IMR-90 (cell line): Measurements from ENCODE around the gene MBOAT1. TPM values are rescaled to one million over a fixed set of nuclear protein-coding genes. Genes with fewer than 3 reads are reported as not detected.
A peak's percentile ranks its signal among the peaks of the same experiment; 100 is the strongest.

ENCODE experiments used
- ATAC-seq: fragments of 200-7000 bp; cut with Tn5 transposase; 2 replicates; pipeline ENCODE4 v1.9.1; 2020; ENCODE audit warnings: low read depth, mild to moderate bottlenecking, moderate library complexity
- BruUV-seq: library from RNA; stranded (reverse); fragments of 400-500 nt; replicated peaks from 2 replicates; lab custom pipeline; 2021; lab: Mats Ljungman, UMichigan
- CTCF ChIA-PET: fragments of 300-600 bp; formaldehyde crosslinking; extraction: SDS; loops from one replicate; lab custom pipeline; 2021; ENCODE audit warnings: antibody characterized with exemption; lab: Yijun Ruan, JAX
- POLR2A ChIA-PET: fragments of 300-600 bp; sonication (Branson Sonifier 250); formaldehyde crosslinking; loops from one replicate; lab custom pipeline; 2022; ENCODE audit warnings: antibody characterized with exemption; ENCODE audit not compliant: unreplicated experiment; lab: Charles Lee
- DNase-seq: peaks from one replicate; pipeline ENCODE4 v3.0.0; 2013
- H2AFZ ChIP-seq: replicated peaks from 2 replicates; pipeline ENCODE3; 2013; ENCODE audit warnings: low read length, mild to moderate bottlenecking; ENCODE audit not compliant: poor library complexity
- H2AK5ac ChIP-seq: 2 replicates; pipeline ENCODE4 v1.6.1; 2013; ENCODE audit warnings: low read depth, low read length, inconsistent platforms
- H2AK9ac ChIP-seq: replicated peaks from 2 replicates; pipeline ENCODE3; 2013; ENCODE audit warnings: mild to moderate bottlenecking, low read depth, low read length, moderate library complexity; ENCODE audit not compliant: poor library complexity
- H2BK120ac ChIP-seq: 2 replicates; pipeline ENCODE4 v1.6.1; 2013; ENCODE audit warnings: low read depth, low read length, inconsistent platforms
- H2BK15ac ChIP-seq: 3 replicates; pipeline ENCODE4 v1.6.1; 2013; ENCODE audit warnings: low read depth, low read length, inconsistent platforms
- H2BK20ac ChIP-seq: 2 replicates; pipeline ENCODE4 v1.6.1; 2013; ENCODE audit warnings: low read depth, mild to moderate bottlenecking, inconsistent platforms, low read length, moderate library complexity
- H2BK5ac ChIP-seq: 2 replicates; pipeline ENCODE4 v1.6.1; 2013; ENCODE audit warnings: mild to moderate bottlenecking, low read depth, low read length, inconsistent platforms; ENCODE audit not compliant: poor library complexity, severe bottlenecking
- H3K14ac ChIP-seq: replicated peaks from 2 replicates; pipeline ENCODE4 v1.6.1; 2013; ENCODE audit warnings: low read depth, low read length, inconsistent platforms
- H3K18ac ChIP-seq: 2 replicates; pipeline ENCODE4 v1.6.1; 2013; ENCODE audit warnings: low read depth, low read length, control low read depth
- H3K23ac ChIP-seq: 2 replicates; pipeline ENCODE4 v1.6.1; 2013; ENCODE audit warnings: low read depth, low read length, inconsistent platforms
- H3K27ac ChIP-seq: 2 replicates; pipeline ENCODE4 v1.5.1; 2013; ENCODE audit warnings: mild to moderate bottlenecking, control low read depth, low read length; ENCODE audit not compliant: insufficient read depth
- H3K27me3 ChIP-seq: 2 replicates; pipeline ENCODE4 v1.6.1; 2013; ENCODE audit warnings: low read length; ENCODE audit not compliant: control insufficient read depth, insufficient read depth
- H3K36me3 ChIP-seq: 2 replicates; pipeline ENCODE4 v1.6.1; 2013; ENCODE audit warnings: low read length, mixed read lengths; ENCODE audit not compliant: control insufficient read depth, insufficient read depth
- H3K4ac ChIP-seq: 2 replicates; pipeline ENCODE4 v1.6.1; 2013; ENCODE audit warnings: low read depth, low read length, inconsistent platforms
- H3K4me1 ChIP-seq: 2 replicates; pipeline ENCODE4 v1.6.1; 2013; ENCODE audit warnings: low read length, mixed read lengths; ENCODE audit not compliant: control insufficient read depth, insufficient read depth
- H3K4me2 ChIP-seq: 2 replicates; pipeline ENCODE4 v1.6.1; 2013; ENCODE audit warnings: low read depth, mild to moderate bottlenecking, control low read depth, low read length, moderate library complexity
- H3K4me3 ChIP-seq: 2 replicates; pipeline ENCODE4 v1.5.1; 2013; ENCODE audit warnings: low read depth, mild to moderate bottlenecking, control low read depth, low read length, moderate library complexity; ENCODE audit not compliant: insufficient read depth
- H3K56ac ChIP-seq: 2 replicates; pipeline ENCODE4 v1.6.1; 2013; ENCODE audit warnings: low read length, inconsistent platforms; ENCODE audit not compliant: insufficient read depth; ENCODE audit errors: extremely low read depth
- H3K79me1 ChIP-seq, 2 experiments: 2 replicates each; pipeline ENCODE4 v1.6.1; 2013; ENCODE audit warnings: low read length in 2 of 2, inconsistent platforms in 1 of 2, low read depth in 1 of 2
- H3K9ac ChIP-seq: 2 replicates; pipeline ENCODE4 v1.6.1; 2013; ENCODE audit warnings: low read depth, low read length, control low read depth
- H3K9me1 ChIP-seq: 2 replicates; pipeline ENCODE4 v1.6.1; 2013; ENCODE audit warnings: low read length, inconsistent platforms; ENCODE audit not compliant: insufficient read depth
- H3K9me3 ChIP-seq: 2 replicates; pipeline ENCODE4 v1.6.1; 2013; ENCODE audit warnings: low read length; ENCODE audit not compliant: control insufficient read depth, insufficient read depth
- H4K20me1 ChIP-seq: 2 replicates; pipeline ENCODE4 v1.6.1; 2013; ENCODE audit warnings: low read length, inconsistent platforms; ENCODE audit not compliant: insufficient read depth
- H4K5ac ChIP-seq: 2 replicates; pipeline ENCODE4 v1.6.1; 2013; ENCODE audit warnings: mild to moderate bottlenecking, low read depth, low read length, control low read depth
- H4K8ac ChIP-seq, 2 experiments: 2 replicates each; pipeline ENCODE4 v1.6.1; 2013; ENCODE audit warnings: low read depth in 2 of 2, low read length in 2 of 2, control low read depth in 1 of 2, inconsistent platforms in 1 of 2
- H4K91ac ChIP-seq: 2 replicates; pipeline ENCODE4 v1.6.1; 2013; ENCODE audit warnings: low read depth, low read length, inconsistent platforms; ENCODE audit not compliant: insufficient read depth
- FOS ChIP-seq: fragments of 150-350 bp; IDR thresholded peaks from 2 replicates; pipeline ENCODE4 v1.6.1; 2016; ENCODE audit warnings: low read depth, low read length
- MAZ ChIP-seq: IDR thresholded peaks from 2 replicates; pipeline ENCODE4 v1.6.1; 2012; ENCODE audit warnings: low read depth, mild to moderate bottlenecking, low read length, improper control_type of control experiment, moderate library complexity, borderline replicate concordance
- NFE2L2 ChIP-seq: fragments of 150-350 bp; IDR thresholded peaks from 2 replicates; pipeline ENCODE4 v1.6.1; 2016; ENCODE audit warnings: low read depth, mild to moderate bottlenecking, low read length
- RAD21 ChIP-seq: IDR thresholded peaks from 2 replicates; pipeline ENCODE4 v1.6.1; 2012; ENCODE audit warnings: low read length, improper control_type of control experiment
- WGBS, 2 experiments: methylation state at CpG; one replicate each; pipeline versions ENCODE4 v1.1.5 to v1.1.7; 2013; ENCODE audit warnings: missing lambda C conversion rate in 2 of 2; ENCODE audit not compliant: insufficient read length in 1 of 2; ENCODE audit errors: extremely low coverage in 2 of 2; 5-methylcytosine and 5-hydroxymethylcytosine counted together
- dilution Hi-C: fragments of 300-500 bp; cut with HindIII; formaldehyde crosslinking; loops from one replicate; pipeline ENCODE4 v1.14.3; 2018; ENCODE audit warnings: low sequenced_read_pairs; ENCODE audit not compliant: unreplicated experiment
- in situ Hi-C: fragments of 300-500 bp; cut with MboI; formaldehyde crosslinking; loops from 3 replicates; pipeline ENCODE4 v1.14.3; 2019; ENCODE audit warnings: low sequenced_read_pairs, inconsistent platforms, mixed read lengths
- intact Hi-C: fragments of 100-400 bp; cut with micrococcal nuclease; formaldehyde crosslinking; loops from 2 replicates; pipeline ENCODE4 v1.10.0; 2022
- polyA plus RNA-seq, 3 experiments: library from polyadenylated mRNA; depleted of rRNA; stranded (reverse); fragments of >200 nt; gene quantifications; 2 replicates each; pipeline ENCODE4 v1.2.3, GENCODE V29; 2012; ENCODE audit warnings: low replicate concordance in 1 of 3
- total RNA-seq: library from RNA; depleted of rRNA; stranded (reverse); fragments of >200 nt; gene quantifications from 2 replicates; pipeline ENCODE4 v1.2.3, GENCODE V29; 2012

MBOAT1 gene
- total and polyA plus RNA-seq, 2 of the 4 experiments (the other 2 are of a cell fraction), result 1.6 to 4.7 TPM

DNA sequence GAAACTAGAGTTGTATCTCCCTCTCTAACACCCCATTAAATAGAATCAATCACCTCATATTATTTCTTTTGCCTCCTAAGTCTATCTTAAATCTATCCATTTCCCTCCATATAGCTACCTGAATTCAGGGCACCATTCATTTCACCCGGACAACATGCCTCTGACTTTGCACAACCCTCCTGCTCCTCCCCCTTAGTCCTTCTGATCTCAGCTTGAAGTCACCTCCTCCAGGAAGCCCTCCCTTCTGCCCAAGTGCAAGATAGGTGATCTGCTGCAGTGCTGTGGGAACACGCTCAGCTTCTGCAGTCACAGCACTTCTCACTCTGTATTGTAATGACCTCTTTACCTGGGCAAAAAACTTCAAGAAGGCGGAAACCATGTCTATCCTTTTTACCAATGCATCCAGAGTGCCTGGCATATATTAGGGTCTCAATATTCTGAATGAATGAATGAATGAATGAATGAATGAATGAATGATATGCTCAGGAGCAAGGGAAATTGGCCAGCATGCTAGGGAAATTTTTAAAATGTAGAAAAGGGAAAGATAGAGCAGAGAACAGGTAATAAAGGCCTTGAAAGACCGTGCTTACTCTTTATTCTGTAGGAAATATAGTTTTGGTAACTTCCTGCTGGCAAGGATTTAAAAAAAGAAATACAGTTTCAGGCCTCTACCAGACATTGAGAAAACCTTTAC is 41.7 kb downstream of the MBOAT1 start:
- peak overlapping the region; percentile 3 for H2AK9ac ChIP-seq
- dilution Hi-C loops, result no loop called here
- H4K20me1 ChIP-seq, result no peaks in the 10 kb centered on the region
- H4K5ac ChIP-seq, result no peak overlapping the region
- no peak overlapping the region for H3K23ac ChIP-seq
- POLR2A ChIA-PET, result no interaction called here
- CTCF ChIA-PET, result no interaction called here
- no peak overlapping the region for H2BK120ac ChIP-seq
- H3K27me3 ChIP-seq, result no peaks in the 10 kb centered on the region
- no peak overlapping the region for H2BK5ac ChIP-seq
- H3K79me1 ChIP-seq, result no peaks in the 10 kb centered on the region; a peak in 1 of 4 replicates
- no peaks in the 10 kb centered on the region for H3K9me3 ChIP-seq
- H3K56ac ChIP-seq, result no peak overlapping the region
- no peak for TF ChIP-seq NFE2L2
- TF ChIP-seq RAD21, result no peak
- no peak for TF ChIP-seq MAZ
- no peak for TF ChIP-seq FOS
- no peak overlapping the region for H3K4me2 ChIP-seq
- in situ Hi-C loops, result no loop called here
- no peak overlapping the region for H3K14ac ChIP-seq
- BruUV-seq, result no TSS peak
- DNase-seq (no peak), ATAC-seq (no peak)
- H3K4ac ChIP-seq, result no peak overlapping the region
- no peak overlapping the region for H3K9ac ChIP-seq
- no peak overlapping the region for H3K4me3 ChIP-seq
- H3K9me1 ChIP-seq, result no peaks in the 10 kb centered on the region
- no peaks in the 10 kb centered on the region for H3K36me3 ChIP-seq
- H3K27ac ChIP-seq, result no peak overlapping the region
- H2AFZ ChIP-seq, result no peak overlapping the region
- intact Hi-C loops, result no loop called here
- H3K4me1 ChIP-seq, result no peaks in the 10 kb centered on the region
- H4K8ac ChIP-seq, result no peak overlapping the region
- no peak overlapping the region for H2AK5ac ChIP-seq
- no peak overlapping the region for H3K18ac ChIP-seq
- WGBS, 2 experiments, result 80% methylated on average over 2 of the region's 4 CpGs; no CpG with 5 or more reads in 1 of the 2 experiments
- H4K91ac ChIP-seq, result no peak overlapping the region
- H2BK15ac ChIP-seq, result no peak overlapping the region
- H2BK20ac ChIP-seq, result no peak overlapping the region
